Mesenchymal stem cell (in vitro differentiated cells and primary cell): ENCODE results near the gene PDAP1.

Source experiments
- DNase-seq: peaks from one replicate; pipeline ENCODE4 v3.0.0-alpha.2; 2013
- H2AFZ ChIP-seq: one replicate; pipeline ENCODE4 v1.6.1; 2013; ENCODE audit warnings: low read depth, mild to moderate bottlenecking, control low read depth, inconsistent platforms, low read length, moderate library complexity
- H2AK5ac ChIP-seq: 2 replicates; pipeline ENCODE4 v1.6.1; 2013; ENCODE audit warnings: low read length, moderate library complexity, mild to moderate bottlenecking, inconsistent platforms; ENCODE audit not compliant: severe bottlenecking
- H2BK120ac ChIP-seq: one replicate; pipeline ENCODE4 v1.6.1; 2013; ENCODE audit warnings: low read depth, mild to moderate bottlenecking, inconsistent platforms, low read length, moderate library complexity
- H2BK12ac ChIP-seq, 2 experiments: one replicate each; pipeline ENCODE4 v1.6.1; 2013; ENCODE audit warnings: inconsistent platforms in 2 of 2, low read length in 2 of 2, mild to moderate bottlenecking in 2 of 2, moderate library complexity in 2 of 2, control low read depth in 1 of 2
- H2BK15ac ChIP-seq: one replicate; pipeline ENCODE4 v1.6.1; 2013; ENCODE audit warnings: mild to moderate bottlenecking, low read depth, inconsistent platforms; ENCODE audit not compliant: poor library complexity, severe bottlenecking
- H2BK5ac ChIP-seq: 2 replicates; pipeline ENCODE4 v1.6.1; 2013; ENCODE audit warnings: low read depth, mild to moderate bottlenecking, low read length, control low read depth, inconsistent platforms; ENCODE audit not compliant: poor library complexity, severe bottlenecking
- H3K14ac ChIP-seq, 2 experiments: one replicate each; pipeline ENCODE4 v1.6.1; 2013; ENCODE audit warnings: inconsistent platforms in 2 of 2, low read length in 2 of 2, control low read depth in 1 of 2, mild to moderate bottlenecking in 1 of 2, moderate library complexity in 1 of 2
- H3K18ac ChIP-seq, 2 experiments: one replicate each; pipeline ENCODE4 v1.6.1; 2013; ENCODE audit warnings: inconsistent platforms in 2 of 2, low read length in 2 of 2, control low read depth in 1 of 2, low read depth in 1 of 2, mild to moderate bottlenecking in 1 of 2
- H3K23ac ChIP-seq, 2 experiments: one replicate each; pipeline ENCODE4 v1.6.1; 2013; ENCODE audit warnings: inconsistent platforms in 2 of 2, low read length in 2 of 2, mild to moderate bottlenecking in 2 of 2, moderate library complexity in 2 of 2, control low read depth in 1 of 2
- H3K27ac ChIP-seq: 2 replicates; pipeline ENCODE4 v1.5.1; 2013; ENCODE audit warnings: mild to moderate bottlenecking, moderate library complexity, low read length, control low read depth, inconsistent platforms; ENCODE audit not compliant: poor library complexity, severe bottlenecking
- H3K27me3 ChIP-seq, 2 experiments: 2 replicates each; pipeline versions ENCODE4 v1.6.1 to v1.7.0; 2013; ENCODE audit warnings: low read length in 2 of 2, mild to moderate bottlenecking in 2 of 2, moderate library complexity in 2 of 2, control low read depth in 1 of 2, inconsistent platforms in 1 of 2; ENCODE audit not compliant: control insufficient read depth in 1 of 2, insufficient read depth in 1 of 2
- H3K36me3 ChIP-seq, 2 experiments: 2 replicates each; pipeline versions ENCODE4 v1.6.1 to v1.7.0; 2013; ENCODE audit warnings: low read length in 2 of 2, control low read depth in 1 of 2, inconsistent platforms in 1 of 2, low read depth in 1 of 2, mild to moderate bottlenecking in 1 of 2; ENCODE audit not compliant: insufficient read depth in 2 of 2, control insufficient read depth in 1 of 2
- H3K4ac ChIP-seq, 2 experiments: one replicate each; pipeline ENCODE4 v1.6.1; 2013; ENCODE audit warnings: inconsistent platforms in 2 of 2, low read length in 2 of 2, mild to moderate bottlenecking in 2 of 2, moderate library complexity in 2 of 2, control low read depth in 1 of 2, low read depth in 1 of 2
- H3K4me1 ChIP-seq: 2 replicates; pipeline ENCODE4 v1.6.1; 2013; ENCODE audit warnings: low read depth, low read length, control low read depth; ENCODE audit not compliant: control insufficient read depth, insufficient read depth
- H3K4me2 ChIP-seq: 2 replicates; pipeline ENCODE4 v1.6.1; 2013; ENCODE audit warnings: low read length, mild to moderate bottlenecking, inconsistent platforms; ENCODE audit not compliant: poor library complexity, severe bottlenecking
- H3K4me3 ChIP-seq, 2 experiments: 2 replicates each; pipeline versions ENCODE4 v1.5.1 to v1.7.0; 2013; ENCODE audit warnings: low read length in 2 of 2, mild to moderate bottlenecking in 2 of 2, control low read depth in 1 of 2, low read depth in 1 of 2; ENCODE audit not compliant: insufficient read depth in 1 of 2
- H3K79me1 ChIP-seq: replicated peaks from 2 replicates; pipeline ENCODE4 v1.6.1; 2013; ENCODE audit warnings: mild to moderate bottlenecking, control low read depth, low read length, inconsistent platforms; ENCODE audit not compliant: poor library complexity, severe bottlenecking
- H3K9ac ChIP-seq: 2 replicates; pipeline ENCODE4 v1.7.0; 2013; ENCODE audit warnings: mild to moderate bottlenecking, low read length, moderate library complexity
- H3K9me3 ChIP-seq: 2 replicates; pipeline ENCODE4 v1.7.0; 2013; ENCODE audit warnings: mild to moderate bottlenecking, low read length; ENCODE audit not compliant: control insufficient read depth
- H4K8ac ChIP-seq: one replicate; pipeline ENCODE4 v1.6.1; 2013; ENCODE audit warnings: inconsistent platforms, mild to moderate bottlenecking, low read length, moderate library complexity
- H4K91ac ChIP-seq: one replicate; pipeline ENCODE4 v1.6.1; 2013; ENCODE audit warnings: mild to moderate bottlenecking, low read length, inconsistent platforms
- WGBS: methylation state at CpG from one replicate; pipeline ENCODE4 v1.1.7; 2013; ENCODE audit warnings: mixed read lengths; 5-methylcytosine and 5-hydroxymethylcytosine counted together

The PDAP1 gene

DNA sequence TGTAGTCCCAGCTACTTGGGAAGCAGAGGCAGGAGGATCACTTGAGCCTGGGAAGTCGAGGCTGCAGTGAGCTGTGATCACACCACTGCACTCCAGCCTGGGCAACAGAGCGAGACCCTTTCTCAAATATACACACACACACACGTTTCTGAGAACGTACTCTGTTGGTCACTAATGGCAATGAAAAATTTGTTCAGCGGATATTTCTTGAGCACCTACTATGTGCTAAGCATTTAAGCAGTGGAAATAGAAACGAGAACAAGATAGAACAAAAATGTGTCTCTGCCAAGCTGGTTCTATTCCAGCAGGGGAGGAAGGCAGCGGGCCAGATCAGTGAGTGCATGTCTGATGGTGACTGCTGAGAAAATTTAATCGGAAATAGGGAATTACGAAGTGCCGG lies 25.2 kb downstream of the PDAP1 start:
- H4K91ac ChIP-seq = no peak overlapping the region
- H3K9ac ChIP-seq = no peak overlapping the region
- H3K27ac ChIP-seq = no peak overlapping the region
- no peak overlapping the region for H3K4me3 ChIP-seq
- no peak overlapping the region for H3K4ac ChIP-seq
- no peaks in the 10 kb centered on the region for H3K9me3 ChIP-seq
- H3K14ac ChIP-seq = no peak overlapping the region
- WGBS = over 99% methylated on average over 10 of the region's 10 CpGs
- no peak overlapping the region for H4K8ac ChIP-seq
- no peak overlapping the region for H2BK5ac ChIP-seq
- no peak overlapping the region for H3K18ac ChIP-seq
- H2AFZ ChIP-seq = no peak overlapping the region
- H2BK120ac ChIP-seq = no peak overlapping the region
- no peak for DNase-seq
- peaks cover 34% of the 10 kb centered on the region for H3K79me1 ChIP-seq
- H3K4me1 ChIP-seq = peaks cover 36% of the 10 kb centered on the region
- H2BK12ac ChIP-seq = no peak overlapping the region
- H3K36me3 ChIP-seq = peaks cover 49 to 59% of the 10 kb centered on the region in 2 experiments
- H2AK5ac ChIP-seq = no peak overlapping the region
- H3K23ac ChIP-seq = no peak overlapping the region
- no peak overlapping the region for H2BK15ac ChIP-seq
- H3K4me2 ChIP-seq = no peak overlapping the region
- H3K27me3 ChIP-seq = no peaks in the 10 kb centered on the region

DNA sequence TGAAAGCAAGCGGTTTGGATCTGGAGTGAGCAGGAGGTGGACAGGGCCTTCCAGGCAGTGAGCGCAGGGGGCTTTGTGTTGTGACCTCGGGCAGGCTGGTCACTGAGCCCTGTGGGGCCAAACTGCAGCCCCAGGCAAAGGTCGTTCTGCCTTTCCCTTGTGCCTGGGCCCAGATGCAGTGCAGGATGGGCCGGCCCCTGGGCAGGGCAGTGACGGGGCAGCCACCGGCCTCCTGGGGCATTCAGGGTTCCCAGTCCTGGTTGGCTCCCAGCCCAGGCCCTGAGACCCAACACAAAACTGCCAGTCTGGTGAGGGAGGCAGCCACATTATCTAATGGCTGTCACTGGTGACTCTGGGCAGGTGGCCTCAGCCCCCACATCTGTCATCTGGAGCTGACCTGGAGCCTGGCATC lies 26.7 kb downstream of the PDAP1 start:
- Histone ChIP-seq H2AFZ (no peak overlapping the region), H4K91ac (no peak overlapping the region), H3K4me1 (peaks cover 36% of the 10 kb centered on the region), H2BK15ac (no peak overlapping the region), H3K4ac (no peak overlapping the region), H2BK12ac (no peak overlapping the region), H3K23ac (no peak overlapping the region), H2AK5ac (no peak overlapping the region), H3K14ac (no peak overlapping the region), H3K4me2 (no peak overlapping the region), H2BK5ac (no peak overlapping the region), H3K9ac (no peak overlapping the region), H3K27ac (no peak overlapping the region), H3K27me3 (no peaks in the 10 kb centered on the region), H4K8ac (no peak overlapping the region), H3K18ac (no peak overlapping the region), H3K79me1 (peaks cover 32% of the 10 kb centered on the region), H3K36me3 (peaks cover 47 to 57% of the 10 kb centered on the region in 2 experiments), H3K4me3 (no peak overlapping the region), H2BK120ac (no peak overlapping the region), H3K9me3 (no peaks in the 10 kb centered on the region)
- 87% methylated on average over 7 of the region's 7 CpGs for WGBS
- DNase-seq = no peak

- peak overlapping the region; percentile 19 for H2BK15ac ChIP-seq
- no peak overlapping the region for H3K23ac ChIP-seq
- H3K4me2 ChIP-seq = no peak overlapping the region
- H3K27me3 ChIP-seq = no peaks in the 10 kb centered on the region
- peak overlapping the region; percentile 8 for H4K8ac ChIP-seq
- WGBS = 92% methylated on average over 16 of the region's 16 CpGs
- no peak overlapping the region for H2AFZ ChIP-seq
- peak overlapping the region; percentile 9 for H3K27ac ChIP-seq
- peak overlapping the region in 1 of 2 experiments; percentile 69 for H3K4me3 ChIP-seq
- peaks cover 38% of the 10 kb centered on the region for H3K4me1 ChIP-seq
- peak overlapping the region in 1 of 2 experiments; percentile 63 for H3K18ac ChIP-seq
- DNase-seq = no peak
- H3K14ac ChIP-seq = no peak overlapping the region
- H4K91ac ChIP-seq = peak overlapping the region; percentile 84
- H2BK120ac ChIP-seq = no peak overlapping the region
- H2BK12ac ChIP-seq = peak overlapping the region in 1 of 2 experiments; percentile 21
- H3K79me1 ChIP-seq = peaks cover 28% of the 10 kb centered on the region
- no peaks in the 10 kb centered on the region for H3K9me3 ChIP-seq
- H3K36me3 ChIP-seq = peaks cover 44 to 51% of the 10 kb centered on the region in 2 experiments
- H3K9ac ChIP-seq = peak overlapping the region; percentile 84
- H2AK5ac ChIP-seq = peak overlapping the region; percentile 70
- no peak overlapping the region for H3K4ac ChIP-seq
- no peak overlapping the region for H2BK5ac ChIP-seq
These were observed 27.4 kb downstream of the PDAP1 start for GRCh38 chr7:99380823-99381663.

- Histone ChIP-seq H3K4ac (peak overlapping the region; percentile 47 to 65), H2BK5ac (no peak overlapping the region), H4K8ac (peak overlapping the region; percentile 85), H2BK15ac (no peak overlapping the region), H3K27me3 (no peaks in the 10 kb centered on the region), H2AK5ac (peak overlapping the region; percentile 70), H3K4me3 (peak overlapping the region in 1 of 2 experiments; percentile 69), H3K18ac (peak overlapping the region; percentile 53 to 63), H2AFZ (no peak overlapping the region), H2BK12ac (peak overlapping the region; percentile 52 to 61), H3K4me2 (no peak overlapping the region), H3K23ac (peak overlapping the region in 1 of 2 experiments; percentile 23), H3K79me1 (peaks cover 22% of the 10 kb centered on the region), H3K27ac (peak overlapping the region; percentile 80), H4K91ac (no peak overlapping the region), H3K9ac (peak overlapping the region; percentile 84), H2BK120ac (no peak overlapping the region), H3K9me3 (no peaks in the 10 kb centered on the region), H3K4me1 (peaks cover 42% of the 10 kb centered on the region), H3K36me3 (peaks cover 39 to 45% of the 10 kb centered on the region in 2 experiments), H3K14ac (peak overlapping the region in 1 of 2 experiments; percentile 11)
- peak; percentile 29 for DNase-seq
- 97% methylated on average over 10 of the region's 12 CpGs for WGBS
These were observed 28.2 kb downstream of the PDAP1 start for GRCh38 chr7:99380032-99380822.
